Breast epithelium (tissue), 3 donors: ENCODE data around the gene TRIO.

ENCODE experiments used
- POLR2A ChIP-seq: fragments of 450-650 bp; IDR thresholded peaks from one replicate; pipeline ENCODE4 v1.6.1; 2016; ENCODE audit warnings: antibody characterized with exemption, mild to moderate bottlenecking, moderate library complexity
- POLR2AphosphoS5 ChIP-seq, 3 donors: sonication (generic); formaldehyde crosslinking; IDR thresholded peaks; one replicate each; pipeline ENCODE4 v1.6.1; 2017; ENCODE audit warnings: antibody characterized with exemption in 3 of 3
- TF ChIP-seq, protein P1 (sequence below), 3 donors: fragments of 450-650 bp; IDR thresholded peaks; one replicate each; pipeline ENCODE4 v1.5.1; 2016 to 2017; ENCODE audit warnings: antibody characterized with exemption in 3 of 3, mild to moderate bottlenecking in 3 of 3, moderate library complexity in 3 of 3

DNA sequence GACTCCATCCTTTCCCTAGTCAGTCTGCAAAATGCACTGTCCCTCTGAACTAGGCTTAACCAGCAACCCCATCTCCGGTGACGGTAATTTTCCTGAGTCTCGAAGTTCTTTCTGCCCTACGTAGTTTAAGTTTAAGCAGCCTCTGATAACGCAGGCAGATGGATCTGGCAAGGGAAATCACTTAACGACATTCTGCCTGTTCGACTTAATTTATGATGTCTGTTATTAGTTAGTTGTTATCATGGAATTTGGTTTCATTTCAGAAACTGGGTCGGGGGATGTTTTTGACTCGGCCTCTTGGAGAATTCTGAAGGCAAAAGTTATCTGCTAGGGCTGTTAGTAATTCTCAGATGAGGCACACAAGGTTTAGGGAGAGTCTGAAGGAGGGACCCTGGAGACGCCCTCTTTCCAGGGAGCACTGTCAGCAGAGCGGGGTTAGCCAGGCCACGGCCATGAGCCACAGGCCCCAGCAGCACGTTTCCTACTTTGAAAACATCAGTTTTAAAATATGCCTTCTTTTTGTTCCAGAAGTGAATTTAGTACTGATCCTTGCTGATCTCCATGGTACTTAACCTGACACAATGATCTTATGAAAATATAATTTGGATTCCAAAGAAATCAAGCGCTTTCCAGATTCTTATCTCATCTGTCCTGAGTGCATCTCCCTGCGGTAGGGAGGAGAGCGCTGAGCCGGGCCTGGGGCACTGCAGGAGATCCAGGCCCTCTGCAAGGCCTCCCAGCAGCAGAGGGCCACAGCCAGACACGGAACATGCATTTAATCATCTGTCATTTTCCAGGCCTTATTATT is 267.5 kb downstream of the TRIO start:
- TF ChIP-seq, protein P1, sequence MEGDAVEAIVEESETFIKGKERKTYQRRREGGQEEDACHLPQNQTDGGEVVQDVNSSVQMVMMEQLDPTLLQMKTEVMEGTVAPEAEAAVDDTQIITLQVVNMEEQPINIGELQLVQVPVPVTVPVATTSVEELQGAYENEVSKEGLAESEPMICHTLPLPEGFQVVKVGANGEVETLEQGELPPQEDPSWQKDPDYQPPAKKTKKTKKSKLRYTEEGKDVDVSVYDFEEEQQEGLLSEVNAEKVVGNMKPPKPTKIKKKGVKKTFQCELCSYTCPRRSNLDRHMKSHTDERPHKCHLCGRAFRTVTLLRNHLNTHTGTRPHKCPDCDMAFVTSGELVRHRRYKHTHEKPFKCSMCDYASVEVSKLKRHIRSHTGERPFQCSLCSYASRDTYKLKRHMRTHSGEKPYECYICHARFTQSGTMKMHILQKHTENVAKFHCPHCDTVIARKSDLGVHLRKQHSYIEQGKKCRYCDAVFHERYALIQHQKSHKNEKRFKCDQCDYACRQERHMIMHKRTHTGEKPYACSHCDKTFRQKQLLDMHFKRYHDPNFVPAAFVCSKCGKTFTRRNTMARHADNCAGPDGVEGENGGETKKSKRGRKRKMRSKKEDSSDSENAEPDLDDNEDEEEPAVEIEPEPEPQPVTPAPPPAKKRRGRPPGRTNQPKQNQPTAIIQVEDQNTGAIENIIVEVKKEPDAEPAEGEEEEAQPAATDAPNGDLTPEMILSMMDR (IDR thresholded peaks at IDR 0.05): no peak
- TF ChIP-seq POLR2AphosphoS5 (IDR thresholded peaks at IDR 0.05) (peak in 1 of 3 donors; percentile 3), POLR2A (no peak)
